ENCODE measurements around the gene COA8.
"Not testable (repeated sequence)": the region's sequence is repeated elsewhere in the genome, so short reads cannot be mapped to it uniquely, and the experiment has no call there.

- TF ChIP-seq POLR2A (IDR thresholded peaks at IDR 0.05): not testable (repeated sequence)
- TF ChIP-seq, protein P1, sequence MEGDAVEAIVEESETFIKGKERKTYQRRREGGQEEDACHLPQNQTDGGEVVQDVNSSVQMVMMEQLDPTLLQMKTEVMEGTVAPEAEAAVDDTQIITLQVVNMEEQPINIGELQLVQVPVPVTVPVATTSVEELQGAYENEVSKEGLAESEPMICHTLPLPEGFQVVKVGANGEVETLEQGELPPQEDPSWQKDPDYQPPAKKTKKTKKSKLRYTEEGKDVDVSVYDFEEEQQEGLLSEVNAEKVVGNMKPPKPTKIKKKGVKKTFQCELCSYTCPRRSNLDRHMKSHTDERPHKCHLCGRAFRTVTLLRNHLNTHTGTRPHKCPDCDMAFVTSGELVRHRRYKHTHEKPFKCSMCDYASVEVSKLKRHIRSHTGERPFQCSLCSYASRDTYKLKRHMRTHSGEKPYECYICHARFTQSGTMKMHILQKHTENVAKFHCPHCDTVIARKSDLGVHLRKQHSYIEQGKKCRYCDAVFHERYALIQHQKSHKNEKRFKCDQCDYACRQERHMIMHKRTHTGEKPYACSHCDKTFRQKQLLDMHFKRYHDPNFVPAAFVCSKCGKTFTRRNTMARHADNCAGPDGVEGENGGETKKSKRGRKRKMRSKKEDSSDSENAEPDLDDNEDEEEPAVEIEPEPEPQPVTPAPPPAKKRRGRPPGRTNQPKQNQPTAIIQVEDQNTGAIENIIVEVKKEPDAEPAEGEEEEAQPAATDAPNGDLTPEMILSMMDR (IDR thresholded peaks at IDR 0.05): not testable (repeated sequence)
Observed at GRCh38 chr14:103525430-103526246, 37.1 kb upstream of the COA8 start.

All from testis (tissue), 2 donors.